GM18907 (cell line): ENCODE measurements around the gene BDH1.
"Not testable (repeated sequence)": the region's sequence is repeated elsewhere in the genome, so short reads cannot be mapped to it uniquely, and the experiment has no call there.

Experiments
- ATAC-seq: cut with Tn5 transposase; IDR thresholded peaks from one replicate; pipeline ENCODE4 v1.9.1; 2021; ENCODE audit warnings: mild to moderate bottlenecking, moderate library complexity; ENCODE audit not compliant: unreplicated experiment

BDH1 gene

DNA sequence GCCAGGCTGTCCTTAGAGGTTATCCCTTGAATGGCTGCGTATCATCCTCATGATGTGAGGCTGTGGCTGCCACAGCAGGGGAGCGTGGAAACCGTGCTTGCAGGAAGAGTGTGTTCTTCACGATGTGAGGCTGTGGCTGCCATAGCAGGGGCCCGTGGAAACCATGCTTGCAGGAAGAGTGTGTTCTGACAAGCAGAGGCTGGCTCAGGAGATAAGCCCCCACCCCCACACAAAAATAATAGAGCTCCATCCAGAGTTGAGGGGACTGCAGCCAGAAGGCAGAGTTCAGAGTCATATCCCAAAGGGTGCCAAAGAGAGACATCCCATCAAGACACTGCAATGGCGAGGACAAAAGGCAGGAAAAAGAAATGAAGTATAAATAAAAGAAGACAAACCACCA lies 22.6 kb upstream of the BDH1 start:
- ATAC-seq = no peak

DNA sequence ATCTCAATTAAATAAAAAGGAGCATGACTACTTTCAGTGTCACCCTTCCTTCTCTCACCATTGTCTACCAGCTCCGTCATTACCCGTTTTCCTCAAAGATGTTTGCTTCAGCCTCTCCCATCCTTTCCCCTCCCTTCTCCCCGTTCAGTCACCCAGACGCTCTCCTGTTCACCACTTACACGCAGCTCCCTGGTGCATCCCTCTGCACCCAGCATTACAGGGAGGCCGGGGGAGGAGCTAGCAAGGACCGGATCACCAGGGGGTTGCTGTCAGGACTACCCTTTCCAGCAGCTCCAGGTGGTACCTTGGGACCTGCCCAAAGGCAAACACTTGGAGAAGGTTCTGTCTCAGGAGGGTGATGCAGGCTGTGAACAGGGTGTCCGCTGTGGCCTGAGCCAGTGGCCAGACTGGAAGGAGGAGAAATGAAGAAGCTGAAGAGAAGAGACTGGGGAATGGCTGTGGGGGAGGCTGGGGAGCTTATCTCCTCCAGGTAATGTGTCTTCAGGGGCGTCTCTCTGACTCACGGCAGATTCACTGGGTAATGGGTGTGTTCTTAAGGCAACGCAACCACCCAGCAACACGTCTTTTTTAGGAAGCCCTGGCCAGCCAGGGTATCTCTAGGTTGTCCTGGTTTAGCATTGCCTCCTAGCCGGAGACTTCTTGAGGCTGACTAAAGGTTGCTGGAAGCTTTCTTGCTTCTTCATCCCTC lies 21.8 kb upstream of the BDH1 start:
- no peak for ATAC-seq

GRCh38 chr3:197576838-197577237 lies 21.1 kb upstream of the BDH1 start:
- no peak for ATAC-seq

GRCh38 chr3:197575362-197575761 lies 19.6 kb upstream of the BDH1 start:
- no peak for ATAC-seq

- ATAC-seq = not testable (repeated sequence)
Measured at GRCh38 chr3:197574396-197574991, 18.7 kb upstream of the BDH1 start.

DNA sequence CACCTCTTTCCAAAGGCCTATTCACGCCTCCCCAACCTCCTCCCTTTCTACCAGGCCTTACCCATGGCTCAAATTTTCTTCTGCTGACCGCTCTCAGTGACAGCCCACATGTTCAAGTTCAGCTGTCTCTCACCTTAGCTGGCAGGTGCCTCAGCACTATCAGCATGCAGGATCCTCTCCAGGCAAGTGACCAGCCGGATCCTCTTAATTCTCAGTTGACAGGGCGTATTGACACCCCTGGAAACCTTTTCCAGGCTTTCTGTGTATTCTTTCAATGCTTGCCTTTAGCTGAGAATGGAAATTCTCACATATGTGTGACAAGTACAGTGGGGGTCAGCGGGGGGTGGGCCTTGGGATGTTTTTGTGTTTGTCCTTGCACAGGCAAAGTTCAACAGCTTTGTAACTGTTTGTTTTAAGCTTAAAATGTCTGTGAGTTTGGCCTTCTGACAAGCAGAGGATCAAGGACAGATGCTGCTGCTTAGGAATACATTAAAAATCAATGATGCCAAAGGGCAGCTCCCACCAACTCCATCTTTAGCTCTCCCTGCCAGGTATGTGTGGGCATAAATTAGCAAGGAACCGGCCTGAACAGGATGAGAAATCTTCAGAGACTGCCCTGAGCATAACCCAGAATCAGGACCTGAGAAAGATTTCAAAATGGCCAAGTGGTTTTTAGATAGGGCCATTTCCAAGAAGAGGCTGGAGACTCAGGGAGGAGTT lies 17.4 kb upstream of the BDH1 start:
- no peak for ATAC-seq

DNA sequence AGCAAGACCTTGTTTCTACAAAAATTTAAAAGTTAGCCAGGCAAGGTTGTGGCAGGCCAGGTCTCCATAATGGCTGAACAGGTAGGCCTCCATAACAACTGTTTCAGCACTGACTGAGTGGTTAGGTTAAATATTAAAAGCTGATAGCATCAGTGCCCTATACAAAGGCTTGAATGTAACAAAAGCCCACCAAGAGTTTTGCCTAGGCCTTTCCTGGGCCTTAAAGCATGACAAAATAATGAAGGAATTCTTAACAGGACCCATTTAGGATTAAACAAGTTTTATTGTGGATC lies 16.1 kb upstream of the BDH1 start:
- ATAC-seq = not testable (repeated sequence)

GRCh38 chr3:197571074-197571879 lies 15.5 kb upstream of the BDH1 start:
- not testable (repeated sequence) for ATAC-seq

- not testable (repeated sequence) for ATAC-seq
Measured at GRCh38 chr3:197569433-197569832, 13.7 kb upstream of the BDH1 start.

GRCh38 chr3:197567904-197568681 lies 12.3 kb upstream of the BDH1 start:
- no peak for ATAC-seq

GRCh38 chr3:197566155-197566554 lies 10.4 kb upstream of the BDH1 start:
- not testable (repeated sequence) for ATAC-seq

DNA sequence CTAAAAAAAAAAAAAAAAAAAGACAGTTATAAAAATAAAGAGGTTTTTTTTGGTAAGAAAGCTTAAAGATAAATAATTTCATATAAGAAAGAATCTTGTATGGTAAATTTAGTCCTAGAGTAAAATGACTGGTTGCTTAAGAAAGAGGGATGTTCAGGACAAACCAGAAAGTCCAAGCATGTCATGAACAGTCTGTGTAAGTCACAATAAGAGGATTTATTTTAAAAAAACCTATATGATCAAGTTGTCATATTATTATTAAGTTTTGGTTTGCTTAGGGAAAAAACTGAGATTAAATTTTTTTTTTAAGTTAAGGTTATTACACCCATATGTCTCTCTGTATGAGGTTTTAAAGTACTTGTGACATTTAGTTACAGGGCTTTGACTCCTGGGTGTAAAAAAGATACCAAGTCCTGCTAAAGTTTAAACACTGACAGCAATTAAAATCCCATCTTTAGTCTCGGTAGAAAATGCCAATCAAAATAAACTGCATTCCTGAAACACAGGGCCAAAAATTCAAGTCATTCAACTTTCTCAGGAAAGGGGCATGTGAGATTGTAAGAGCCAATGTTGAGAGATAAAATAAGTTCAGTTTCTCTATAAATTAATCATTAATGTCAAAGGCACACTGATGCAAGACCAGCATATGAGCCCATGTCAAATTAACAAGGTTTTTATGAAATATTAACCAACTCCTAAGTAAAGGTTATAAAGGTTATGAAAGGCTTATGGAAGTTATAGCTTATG lies 8.5 kb upstream of the BDH1 start:
- ATAC-seq = no peak

DNA sequence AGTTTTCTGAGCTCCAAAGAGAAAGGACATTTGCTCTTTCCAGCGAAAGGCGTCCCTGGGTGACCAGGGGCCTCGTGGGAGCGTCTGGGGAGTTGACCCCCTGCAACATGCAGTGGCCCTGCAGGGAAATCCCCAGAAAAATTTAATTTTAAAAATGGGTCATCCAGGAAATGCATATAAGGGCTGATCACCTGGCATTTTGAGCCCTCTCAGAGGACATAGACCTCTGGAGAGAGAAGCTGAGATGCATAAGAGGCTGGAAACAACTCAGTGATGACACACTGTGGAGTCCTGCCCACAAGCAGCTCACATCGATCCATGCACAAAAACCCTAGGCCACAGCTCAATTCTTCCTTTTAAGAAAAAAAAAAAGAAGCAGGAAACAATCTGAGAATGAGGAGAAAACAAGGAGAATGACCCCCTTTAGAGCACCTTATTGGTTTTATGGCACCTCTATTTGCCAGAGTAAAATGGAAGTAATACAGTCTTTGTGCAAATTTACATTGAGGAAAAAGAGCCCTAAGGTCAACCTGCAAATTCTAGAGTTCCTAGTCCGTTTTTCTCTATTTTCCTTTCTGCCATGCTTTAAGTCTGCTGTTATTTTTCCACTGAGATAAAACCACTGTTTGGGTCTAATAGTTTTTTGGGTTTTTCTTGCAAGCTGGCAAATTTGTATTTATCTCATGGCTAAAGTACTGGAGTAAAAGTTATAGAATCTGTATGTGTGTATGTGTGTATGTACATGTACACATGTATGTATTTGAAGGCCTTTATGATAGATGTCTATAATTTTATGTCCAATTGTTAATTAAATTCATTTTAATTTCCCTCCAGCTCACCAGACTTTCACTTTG lies 6.9 kb upstream of the BDH1 start:
- no peak for ATAC-seq

DNA sequence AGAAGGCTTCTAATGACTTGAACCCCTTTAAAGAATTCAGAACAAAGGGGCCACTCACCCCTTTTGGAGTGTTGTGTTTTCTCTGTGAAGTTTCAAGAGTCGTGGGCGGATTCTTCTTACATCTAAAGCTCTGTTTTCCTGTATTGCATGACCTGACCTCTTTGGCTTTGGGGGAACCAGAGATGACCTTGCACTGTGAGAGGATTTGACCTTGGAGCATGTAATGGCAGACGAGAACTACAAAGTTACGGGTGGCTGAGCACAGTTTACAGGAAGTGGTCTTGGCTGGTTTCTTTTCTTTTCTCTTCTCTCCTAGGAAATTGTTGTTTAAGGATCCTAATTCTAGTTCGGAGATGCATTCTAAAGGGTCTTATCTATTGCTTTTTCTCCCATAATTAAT lies 6.2 kb upstream of the BDH1 start:
- no peak for ATAC-seq

- no peak for ATAC-seq
Measured at GRCh38 chr3:197559651-197560050, 3.9 kb upstream of the BDH1 start.

- ATAC-seq = peak; percentile 96
Measured at GRCh38 chr3:197554562-197555280, 1.0 kb downstream of the BDH1 start.

DNA sequence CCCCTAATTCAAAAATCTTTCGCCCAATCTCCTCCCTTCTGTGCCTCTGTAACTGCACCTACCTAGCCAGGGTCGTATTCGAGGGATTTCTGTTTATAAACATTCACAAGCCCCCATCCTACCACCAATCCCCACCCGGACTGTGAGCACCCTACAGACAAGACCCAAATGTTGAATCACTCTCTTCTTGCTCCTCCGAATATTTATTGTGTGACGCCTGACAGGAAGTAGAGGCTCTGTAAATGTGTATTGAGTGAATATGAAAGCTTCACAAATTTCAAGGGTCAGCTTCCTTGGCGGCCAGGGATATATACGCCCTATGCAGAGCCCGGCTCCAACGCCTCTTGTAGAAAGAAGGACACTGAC lies 1.6 kb downstream of the BDH1 start:
- no peak for ATAC-seq

DNA sequence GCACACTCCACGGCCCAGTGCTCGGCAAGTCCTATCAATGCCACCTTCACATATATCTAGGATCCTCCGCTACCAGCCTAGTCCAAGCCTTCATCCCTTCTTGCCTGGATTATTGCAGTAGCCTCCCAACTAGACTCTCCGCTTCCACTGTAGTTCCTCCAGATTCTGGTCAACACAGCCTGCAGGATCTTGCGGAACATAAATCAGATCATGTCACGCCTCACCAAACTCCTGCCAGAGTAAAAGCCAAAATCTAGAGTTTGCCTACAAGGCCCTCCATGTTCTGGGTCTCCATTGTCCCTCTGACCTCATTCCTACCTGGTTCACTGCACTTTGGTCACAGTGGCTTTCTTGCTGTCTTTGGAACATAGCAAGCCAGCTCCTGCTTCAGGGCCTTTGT lies 3.6 kb downstream of the BDH1 start:
- no peak for ATAC-seq

GRCh38 chr3:197550489-197550888 lies 5.3 kb downstream of the BDH1 start:
- ATAC-seq = no peak
